Spinal cord (tissue), 10 donors: ENCODE data around the gene SEPTIN3. TPM values are rescaled to one million over a fixed set of nuclear protein-coding genes. Genes with fewer than 3 reads are reported as not detected.
"Not testable (repeated sequence)": the region's sequence is repeated elsewhere in the genome, so short reads cannot be mapped to it uniquely, and the experiment has no call there.

Experiments used
- DNase-seq, 6 donors: peaks; one replicate each; pipeline versions ENCODE4 v3.0.0 to v3.0.0-alpha.2; 2013 to 2015; ENCODE audit warnings: low spot score in 6 of 6, low read depth in 4 of 6
- H3K27ac ChIP-seq: one replicate; pipeline ENCODE4 v1.5.1; 2013; ENCODE audit warnings: low read depth, low read length, control low read depth
- H3K27me3 ChIP-seq: one replicate; pipeline ENCODE4 v1.6.1; 2013; ENCODE audit warnings: low read length; ENCODE audit not compliant: control insufficient read depth, insufficient read depth
- H3K36me3 ChIP-seq: one replicate; pipeline ENCODE4 v1.6.1; 2013; ENCODE audit warnings: low read length; ENCODE audit not compliant: control insufficient read depth, insufficient read depth
- H3K4me1 ChIP-seq: one replicate; pipeline ENCODE4 v1.6.1; 2013; ENCODE audit warnings: low read length; ENCODE audit not compliant: control insufficient read depth, insufficient read depth
- H3K4me3 ChIP-seq: one replicate; pipeline ENCODE4 v1.5.1; 2013; ENCODE audit warnings: low read depth, low read length, control low read depth
- H3K9me3 ChIP-seq: one replicate; pipeline ENCODE4 v1.6.1; 2013; ENCODE audit warnings: low read length; ENCODE audit not compliant: control insufficient read depth, insufficient read depth
- WGBS: methylation state at CpG from one replicate; pipeline ENCODE4 v1.1.5; 2013; ENCODE audit warnings: missing lambda C conversion rate; ENCODE audit not compliant: insufficient coverage; 5-methylcytosine and 5-hydroxymethylcytosine counted together
- polyA plus RNA-seq, 2 donors: library from polyadenylated mRNA; unstranded; fragments of 120-200 nt; gene quantifications; one replicate each; pipeline ENCODE4 v1.2.1, GENCODE V29; 2013; ENCODE audit not compliant: insufficient read length in 2 of 2
- total RNA-seq, 2 donors: library from RNA; depleted of rRNA in 1 of 2; stranded (reverse); fragments of 120-200 nt in 1 of 2; fragments of >200 nt in 1 of 2; gene quantifications; one replicate each; pipeline versions ENCODE4 v1.2.3 to v1.2.4, GENCODE V29; 2013 to 2014
- donor health status: healthy.

The SEPTIN3 gene
- total and polyA plus RNA-seq, 4 donors: 86.9 to 423 (median 244) TPM

DNA sequence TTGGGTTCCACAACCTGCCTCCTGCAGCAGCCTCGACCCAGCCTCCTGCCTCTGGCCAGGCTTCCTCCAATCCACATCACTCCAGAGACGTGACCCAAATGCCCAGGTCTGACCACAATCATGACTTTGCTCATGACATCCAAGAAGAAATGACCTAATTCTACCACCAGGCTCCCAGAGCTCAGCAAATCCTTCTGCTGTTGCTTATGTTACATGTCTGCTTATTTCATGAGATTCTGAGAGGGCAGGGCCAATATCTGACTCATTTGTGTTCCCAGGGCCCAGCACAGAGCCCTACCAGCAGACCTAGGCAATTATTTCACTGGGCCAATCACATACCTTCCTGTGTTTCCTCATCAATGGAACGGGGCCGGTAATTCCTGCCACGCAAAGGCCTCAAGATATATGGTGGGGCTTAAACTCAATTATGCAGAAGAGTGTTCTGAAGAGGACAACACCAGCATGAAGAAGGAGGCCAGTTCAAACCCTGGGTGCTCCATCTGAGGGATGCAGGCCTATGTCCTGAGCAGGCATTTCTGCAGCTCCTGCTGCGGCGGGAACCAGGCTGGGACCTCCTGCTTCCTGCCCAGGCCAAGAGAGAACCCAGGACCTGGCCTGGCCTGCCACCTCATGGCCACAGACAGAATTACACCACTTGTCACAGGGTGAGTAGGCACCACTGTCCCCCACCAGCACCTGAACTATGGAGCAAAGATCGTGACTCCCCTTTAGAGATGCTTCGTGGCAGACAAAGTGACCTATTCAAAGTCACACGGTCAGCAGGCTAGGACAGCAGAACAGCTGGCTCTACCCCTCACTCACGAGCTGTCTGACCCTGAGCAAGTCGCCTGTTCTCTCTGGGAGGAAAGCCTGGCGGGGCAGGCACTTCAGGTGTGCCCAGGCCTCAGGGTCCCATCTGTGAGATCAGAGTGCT, 28.1 kb upstream of the SEPTIN3 start:
- peak in 4 of 6 donors; percentile 68 to 94 (median 84) for DNase-seq
- no peak overlapping the region for H3K27ac ChIP-seq
- H3K9me3 ChIP-seq: no peaks in the 10 kb centered on the region
- H3K4me3 ChIP-seq: no peak overlapping the region
- 40% methylated on average over 13 of the region's 13 CpGs for WGBS
- peaks cover 26% of the 10 kb centered on the region for H3K4me1 ChIP-seq
- no peaks in the 10 kb centered on the region for H3K27me3 ChIP-seq
- H3K36me3 ChIP-seq: peaks cover 18% of the 10 kb centered on the region

DNA sequence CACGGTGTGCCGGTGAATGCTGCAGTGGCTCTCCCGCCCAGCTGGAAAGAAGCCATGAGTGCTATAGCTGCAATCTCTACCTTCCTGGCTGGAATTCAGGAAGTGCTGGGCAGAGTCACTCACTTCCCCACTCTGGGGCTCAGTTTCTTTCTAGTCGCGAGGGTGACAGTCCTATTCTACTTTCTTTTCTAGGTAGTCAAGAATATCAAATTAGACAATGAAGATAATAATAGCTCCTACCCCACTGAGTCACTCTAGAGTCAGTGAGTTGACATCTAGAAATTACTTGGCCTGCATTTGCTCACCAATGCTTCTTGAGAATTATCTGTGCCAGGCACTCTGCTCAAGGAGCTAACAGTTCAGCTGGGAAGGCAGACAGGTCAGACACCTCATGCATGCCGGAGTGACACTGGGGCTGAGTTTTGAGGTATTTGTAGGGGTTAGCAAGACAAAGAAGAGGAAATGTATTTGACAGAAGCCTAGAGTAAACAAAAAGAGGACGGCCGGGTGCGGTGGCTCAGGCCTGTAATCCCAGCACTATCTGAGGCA, 25.5 kb upstream of the SEPTIN3 start:
- H3K27me3 ChIP-seq: no peaks in the 10 kb centered on the region
- H3K27ac ChIP-seq: no peak overlapping the region
- H3K9me3 ChIP-seq: no peaks in the 10 kb centered on the region
- H3K36me3 ChIP-seq: peaks cover 12% of the 10 kb centered on the region
- no peak for DNase-seq
- 77% methylated on average over 7 of the region's 9 CpGs for WGBS
- H3K4me1 ChIP-seq: peaks cover 43% of the 10 kb centered on the region
- H3K4me3 ChIP-seq: no peak overlapping the region

DNA sequence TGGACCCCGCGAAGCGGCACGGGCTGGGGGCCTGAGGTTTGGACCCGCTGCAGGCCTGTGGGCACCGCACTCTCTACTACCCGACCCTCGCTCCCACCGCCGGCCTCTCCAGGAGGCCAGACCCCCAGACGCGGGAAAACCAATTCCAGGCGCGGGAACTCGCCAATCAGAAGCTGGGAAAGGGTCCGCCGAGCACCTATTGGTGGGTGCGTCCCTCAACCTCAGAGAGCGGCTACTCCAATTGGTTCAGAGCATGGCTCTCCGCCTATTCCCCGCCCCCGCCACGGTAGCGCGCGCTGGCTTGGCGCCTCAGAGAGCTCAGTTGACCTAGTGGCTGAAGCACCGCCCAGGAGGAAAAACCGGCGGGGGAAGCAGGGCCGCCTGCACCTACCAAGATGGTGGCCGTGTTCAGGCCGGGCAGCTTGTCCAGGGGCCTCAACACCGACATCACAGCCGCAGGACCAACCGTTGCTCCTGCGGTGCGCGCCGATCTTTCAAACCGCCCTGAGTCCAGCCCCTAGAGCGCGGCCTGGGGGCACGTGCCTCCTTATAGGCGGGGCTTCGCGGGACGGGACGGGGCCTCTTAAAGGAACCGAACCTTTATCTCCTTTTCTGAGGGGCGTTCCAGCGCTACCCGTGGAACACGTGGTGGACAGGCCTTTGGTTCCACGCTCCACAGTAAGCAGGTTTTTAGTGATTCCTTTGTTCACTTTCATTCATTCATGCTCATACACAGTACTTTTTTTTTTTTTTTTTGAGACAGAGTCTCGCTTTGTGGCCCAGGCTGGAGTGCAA, 22.4 kb upstream of the SEPTIN3 start, which contains the start of gene CENPM:
Gene CENPM (minus strand): TSS at position 524 of the 795 bp plus-strand sequence. CDS start 76 bp downstream, at position 448.
- peak within 1 kb of the TSS; percentile 97 for H3K4me3 ChIP-seq
- no peaks in the 10 kb centered on the region for H3K27me3 ChIP-seq
- peak; percentile 87 to 99 (median 93) for DNase-seq
- peak within 1 kb of the TSS; percentile 89 for H3K27ac ChIP-seq
- no peaks in the 10 kb centered on the region for H3K9me3 ChIP-seq
- WGBS: 0% methylated on average over 51 of the region's 56 CpGs
- H3K4me1 ChIP-seq: peaks cover 52% of the 10 kb centered on the region
- H3K36me3 ChIP-seq: peaks cover 4% of the 10 kb centered on the region

DNA sequence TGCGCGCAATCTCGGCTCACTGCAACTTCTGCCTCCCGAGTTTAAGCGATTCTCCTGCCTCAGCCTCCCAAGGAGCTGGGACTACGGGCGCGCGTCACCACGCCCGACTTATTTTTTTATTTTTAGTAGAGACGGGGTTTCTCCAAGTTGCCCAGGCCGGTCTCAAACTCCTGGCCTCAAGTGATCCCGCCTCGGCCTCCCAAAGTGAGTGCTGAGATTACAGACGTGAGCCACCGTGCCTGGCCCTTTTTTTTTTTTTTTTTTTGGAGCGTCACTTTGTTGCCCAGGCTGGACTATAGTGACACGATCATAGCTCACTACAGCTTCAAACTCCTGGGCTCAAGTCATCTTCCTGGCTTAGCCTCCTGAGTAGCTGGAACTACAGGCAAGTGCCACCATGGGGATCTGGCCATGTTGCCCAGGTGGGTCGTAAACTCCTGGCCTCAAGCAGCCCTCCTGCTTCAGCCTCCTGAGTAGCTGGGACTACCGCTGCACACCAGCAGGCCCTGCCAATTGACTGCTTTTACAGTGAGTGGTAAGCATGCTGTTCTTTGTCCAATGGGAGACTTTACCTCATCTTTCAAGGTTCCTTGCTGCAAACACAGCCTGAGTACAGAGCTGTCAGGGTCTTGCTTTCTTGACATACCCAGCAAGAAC, 21.7 kb upstream of the SEPTIN3 start:
- 78% methylated on average over 17 of the region's 21 CpGs for WGBS
- H3K27ac ChIP-seq: no peak overlapping the region
- H3K4me1 ChIP-seq: peaks cover 60% of the 10 kb centered on the region
- no peak for DNase-seq
- no peaks in the 10 kb centered on the region for H3K27me3 ChIP-seq
- H3K4me3 ChIP-seq: peak overlapping the region; percentile 97
- no peaks in the 10 kb centered on the region for H3K9me3 ChIP-seq
- peaks cover 4% of the 10 kb centered on the region for H3K36me3 ChIP-seq

DNA sequence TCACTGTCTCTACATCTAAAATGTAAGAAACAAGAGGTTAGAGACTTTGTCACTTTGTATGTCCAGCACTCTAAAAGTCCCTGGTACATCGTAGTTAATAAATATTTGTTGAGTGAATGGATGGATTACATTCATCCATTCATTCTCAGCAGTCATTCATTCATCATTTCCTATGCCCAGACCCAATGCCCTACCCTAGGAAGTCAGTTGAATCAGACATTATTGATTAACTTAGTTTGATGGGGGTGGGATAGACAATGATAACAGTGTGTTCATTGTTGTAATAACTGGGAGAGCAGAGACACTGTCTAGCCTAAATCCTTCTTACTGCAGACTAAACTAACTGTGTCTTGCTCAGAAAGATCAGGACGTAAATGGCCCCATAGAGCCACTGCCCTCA, 21.1 kb upstream of the SEPTIN3 start:
- DNase-seq: no peak
- Histone ChIP-seq H3K9me3 (no peaks in the 10 kb centered on the region), H3K4me3 (no peak overlapping the region), H3K36me3 (peaks cover 4% of the 10 kb centered on the region), H3K27me3 (no peaks in the 10 kb centered on the region), H3K27ac (no peak overlapping the region), H3K4me1 (peaks cover 66% of the 10 kb centered on the region)
- no CpG with 5 or more reads among the region's 2 CpGs for WGBS

DNA sequence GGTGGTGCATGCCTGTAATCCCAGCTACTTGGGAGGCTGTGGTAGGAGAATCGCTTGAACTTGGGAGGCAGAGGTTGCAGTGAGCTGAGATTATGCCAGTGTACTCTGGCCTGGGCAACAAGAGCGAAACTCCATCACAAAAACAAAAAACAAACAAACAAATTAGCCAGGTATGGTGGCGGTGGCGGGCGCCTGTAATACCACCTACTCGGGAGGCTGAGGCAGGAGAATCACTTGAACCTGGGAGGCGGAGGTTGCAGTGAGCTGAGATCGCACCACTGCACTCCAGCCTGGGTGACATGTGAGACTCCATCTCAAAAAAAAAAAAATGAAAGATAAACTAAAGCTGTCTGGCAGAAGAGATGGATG, 20.3 kb upstream of the SEPTIN3 start:
- H3K9me3 ChIP-seq, H3K36me3 ChIP-seq, DNase-seq, H3K4me3 ChIP-seq, H3K27me3 ChIP-seq, H3K27ac ChIP-seq: not testable (repeated sequence)
- 100% methylated on average over 1 of the region's 8 CpGs for WGBS
- peaks cover 70% of the 10 kb centered on the region for H3K4me1 ChIP-seq

DNA sequence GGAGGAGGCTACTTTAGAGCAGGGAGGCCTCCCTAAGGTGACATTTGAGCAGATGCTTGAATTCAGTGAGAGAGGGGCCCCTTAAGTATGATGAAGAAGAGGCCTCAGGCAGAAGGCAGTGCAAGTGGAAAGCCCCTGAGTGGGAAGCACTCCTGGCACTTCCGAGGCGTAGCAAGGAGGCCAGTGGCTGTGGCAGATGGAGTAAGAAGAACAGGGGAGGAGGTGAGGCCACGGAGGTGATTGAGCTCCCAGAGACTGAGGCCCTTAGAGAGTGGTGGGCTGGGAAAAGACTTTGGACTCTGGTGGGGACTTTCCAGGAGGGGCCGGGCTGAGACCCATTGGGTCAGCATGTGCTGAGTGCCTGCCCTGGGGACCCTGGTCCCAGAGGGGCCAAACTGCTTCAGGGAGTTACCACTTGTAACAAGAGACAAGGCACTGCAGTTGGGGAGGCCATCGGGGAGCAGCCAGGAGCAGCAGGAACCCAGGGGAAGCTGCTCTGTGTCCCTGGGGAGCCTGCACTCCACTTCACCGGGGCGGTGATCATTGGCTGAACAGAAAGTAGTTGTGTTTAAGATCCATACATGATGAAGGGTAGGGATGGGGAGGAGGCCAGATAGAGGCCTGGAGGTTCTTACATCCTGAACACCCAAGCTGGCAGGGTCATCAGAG, 19.8 kb upstream of the SEPTIN3 start:
- Histone ChIP-seq H3K9me3 (no peaks in the 10 kb centered on the region), H3K4me3 (no peak overlapping the region), H3K27me3 (no peaks in the 10 kb centered on the region), H3K27ac (no peak overlapping the region), H3K36me3 (no peaks in the 10 kb centered on the region), H3K4me1 (peaks cover 70% of the 10 kb centered on the region)
- WGBS: 78% methylated on average over 7 of the region's 7 CpGs
- no peak for DNase-seq

DNA sequence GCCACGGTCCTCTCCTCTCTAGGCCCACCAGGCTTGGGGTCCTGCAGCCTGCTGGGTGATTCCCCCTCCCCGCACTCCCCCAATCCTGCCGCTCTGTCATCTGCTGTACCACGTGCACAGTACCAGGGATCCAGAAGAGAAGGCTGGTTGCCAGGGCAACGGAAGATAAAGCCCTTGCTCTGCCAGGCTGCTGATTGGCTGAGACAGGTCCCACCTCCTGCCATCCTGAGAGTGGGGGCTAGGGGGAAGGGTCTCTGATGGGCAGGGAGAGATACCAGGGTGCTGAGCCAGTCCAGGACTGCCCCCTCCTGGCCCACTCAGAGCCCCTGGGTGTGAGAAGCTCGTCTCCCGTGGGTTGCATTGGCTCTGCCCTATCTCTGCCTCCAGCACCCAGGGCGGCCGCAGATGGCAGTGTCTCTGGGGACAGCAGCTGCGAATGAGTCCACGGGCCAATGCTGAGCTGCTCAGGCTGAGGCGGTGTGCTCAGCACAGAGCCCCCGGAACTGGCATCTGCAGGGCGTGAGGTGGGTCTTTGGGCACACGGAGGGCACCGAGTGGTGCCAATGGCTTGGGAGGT, 17.3 kb upstream of the SEPTIN3 start, which contains the start of gene SMIM45:
Gene SMIM45 (plus strand): TSS at position 253 of the 577 bp plus-strand sequence.
- Histone ChIP-seq H3K36me3 (peaks cover 6% of the 10 kb centered on the region), H3K4me3 (peak within 1 kb of the TSS; percentile 40), H3K9me3 (no peaks in the 10 kb centered on the region), H3K4me1 (peaks cover 59% of the 10 kb centered on the region), H3K27me3 (no peaks in the 10 kb centered on the region), H3K27ac (peak within 1 kb of the TSS; percentile 82)
- DNase-seq: peak; percentile 91 to 100 (median 98)
- WGBS: 11% methylated on average over 13 of the region's 16 CpGs
